HAP-1 (cell line): ENCODE measurements around the gene DISC1.

Source experiments
- DNase-seq, 2 experiments: peaks; one replicate each; pipeline ENCODE4 v3.0.0-alpha.2; 2016 to 2020; ENCODE audit warnings: low spot score in 2 of 2
- H3K27me3 ChIP-seq: fragments of 250-450 bp; sonication (Bioruptor Pico); 2 replicates; pipeline ENCODE4 v1.5.1; 2020; ENCODE audit warnings: low read depth, mild to moderate bottlenecking, moderate library complexity
- H3K36me3 ChIP-seq: fragments of 250-450 bp; sonication (Bioruptor Pico); replicated peaks from 2 replicates; pipeline ENCODE4 v1.5.1; 2020; ENCODE audit warnings: mild to moderate bottlenecking
- H3K4me1 ChIP-seq: fragments of 250-450 bp; sonication (Bioruptor Pico); 2 replicates; pipeline ENCODE4 v1.5.1; 2020; ENCODE audit warnings: mild to moderate bottlenecking
- H3K4me3 ChIP-seq: fragments of 250-450 bp; sonication (Bioruptor Pico); 2 replicates; pipeline ENCODE4 v1.5.1; 2020; ENCODE audit warnings: mild to moderate bottlenecking, moderate library complexity
- H3K9me3 ChIP-seq: fragments of 250-450 bp; sonication (Bioruptor Pico); 2 replicates; pipeline ENCODE4 v1.5.1; 2020; ENCODE audit warnings: mild to moderate bottlenecking, moderate library complexity
- in situ Hi-C: fragments of 300-500 bp; cut with MboI; formaldehyde crosslinking; loops from 3 replicates; pipeline ENCODE4 v1.14.3; 2020; ENCODE audit warnings: low sequenced_read_pairs, inconsistent platforms, mixed read lengths

Gene DISC1

GRCh38 chr1:232009741-232010140 lies 383.2 kb downstream of the DISC1 start:
- Histone ChIP-seq H3K4me1 (no peaks in the 10 kb centered on the region; the same call in 1 of the 2 replicates), H3K36me3 (no peaks in the 10 kb centered on the region), H3K9me3 (no peaks in the 10 kb centered on the region), H3K4me3 (no peak overlapping the region), H3K27me3 (no peaks in the 10 kb centered on the region)
- in situ Hi-C loops: no loop called here
- no peak for DNase-seq

- H3K36me3 ChIP-seq: no peaks in the 10 kb centered on the region
- H3K27me3 ChIP-seq: no peaks in the 10 kb centered on the region
- H3K4me3 ChIP-seq: no peak overlapping the region
- H3K9me3 ChIP-seq: no peaks in the 10 kb centered on the region
- no peaks in the 10 kb centered on the region for H3K4me1 ChIP-seq
- in situ Hi-C loops: no loop called here
- no peak for DNase-seq
Observed at GRCh38 chr1:232011961-232012360, 385.4 kb downstream of the DISC1 start.

GRCh38 chr1:232012773-232013386 lies 386.3 kb downstream of the DISC1 start:
- Histone ChIP-seq H3K4me1 (no peaks in the 10 kb centered on the region), H3K36me3 (no peaks in the 10 kb centered on the region), H3K27me3 (no peaks in the 10 kb centered on the region), H3K9me3 (no peaks in the 10 kb centered on the region), H3K4me3 (no peak overlapping the region)
- in situ Hi-C loops: no loop called here
- no peak for DNase-seq

- H3K4me3 ChIP-seq: no peak overlapping the region
- in situ Hi-C loops: no loop called here
- H3K36me3 ChIP-seq: no peaks in the 10 kb centered on the region
- no peaks in the 10 kb centered on the region for H3K4me1 ChIP-seq
- DNase-seq: no peak
- no peaks in the 10 kb centered on the region for H3K27me3 ChIP-seq
- no peaks in the 10 kb centered on the region for H3K9me3 ChIP-seq
Observed at GRCh38 chr1:232014941-232015340, 388.4 kb downstream of the DISC1 start.

- DNase-seq: no peak
- no peaks in the 10 kb centered on the region for H3K4me1 ChIP-seq
- no peaks in the 10 kb centered on the region for H3K36me3 ChIP-seq
- no peaks in the 10 kb centered on the region for H3K27me3 ChIP-seq
- in situ Hi-C loops: no loop called here
- no peaks in the 10 kb centered on the region for H3K9me3 ChIP-seq
- no peak overlapping the region for H3K4me3 ChIP-seq
Observed at GRCh38 chr1:232016616-232017015, 390.0 kb downstream of the DISC1 start.

- Histone ChIP-seq H3K4me1 (no peaks in the 10 kb centered on the region), H3K9me3 (no peaks in the 10 kb centered on the region)
Observed at GRCh38 chr1:232017057-232017456, 390.5 kb downstream of the DISC1 start.

GRCh38 chr1:232017759-232018158 lies 391.2 kb downstream of the DISC1 start:
- Histone ChIP-seq H3K9me3 (no peaks in the 10 kb centered on the region), H3K4me1 (no peaks in the 10 kb centered on the region), H3K27me3 (no peaks in the 10 kb centered on the region), H3K36me3 (no peaks in the 10 kb centered on the region), H3K4me3 (no peak overlapping the region)
- no peak for DNase-seq
- in situ Hi-C loops: no loop called here

More at GRCh38 chr1:232017057-232017456, 390.5 kb downstream of the DISC1 start:
- DNase-seq: no peak
- no peaks in the 10 kb centered on the region for H3K27me3 ChIP-seq
- in situ Hi-C loops: no loop called here
- H3K4me3 ChIP-seq: no peak overlapping the region
- H3K36me3 ChIP-seq: no peaks in the 10 kb centered on the region

GRCh38 chr1:232018231-232019025 lies 391.8 kb downstream of the DISC1 start:
- H3K36me3 ChIP-seq: no peaks in the 10 kb centered on the region
- H3K4me1 ChIP-seq: no peaks in the 10 kb centered on the region
- no peak for DNase-seq
- no peaks in the 10 kb centered on the region for H3K9me3 ChIP-seq
- in situ Hi-C loops: no loop called here
- no peak overlapping the region for H3K4me3 ChIP-seq
- no peaks in the 10 kb centered on the region for H3K27me3 ChIP-seq

- no peaks in the 10 kb centered on the region for H3K9me3 ChIP-seq
- in situ Hi-C loops: no loop called here
Observed at GRCh38 chr1:232019026-232019340, 392.4 kb downstream of the DISC1 start.

GRCh38 chr1:232020352-232020751 lies 393.8 kb downstream of the DISC1 start:
- Histone ChIP-seq H3K27me3 (no peaks in the 10 kb centered on the region), H3K9me3 (no peaks in the 10 kb centered on the region), H3K4me1 (no peaks in the 10 kb centered on the region), H3K36me3 (no peaks in the 10 kb centered on the region), H3K4me3 (no peak overlapping the region)
- no peak for DNase-seq
- in situ Hi-C loops: no loop called here

More at GRCh38 chr1:232019026-232019340, 392.4 kb downstream of the DISC1 start:
- no peak for DNase-seq
- Histone ChIP-seq H3K27me3 (no peaks in the 10 kb centered on the region), H3K36me3 (no peaks in the 10 kb centered on the region), H3K4me1 (no peaks in the 10 kb centered on the region), H3K4me3 (no peak overlapping the region)

- no peaks in the 10 kb centered on the region for H3K9me3 ChIP-seq
- H3K36me3 ChIP-seq: no peaks in the 10 kb centered on the region
- no peak overlapping the region for H3K4me3 ChIP-seq
- H3K4me1 ChIP-seq: no peaks in the 10 kb centered on the region
- in situ Hi-C loops: no loop called here
- DNase-seq: no peak
- no peaks in the 10 kb centered on the region for H3K27me3 ChIP-seq
Observed at GRCh38 chr1:232029315-232029714, 402.7 kb downstream of the DISC1 start.

- in situ Hi-C loops: no loop called here
Observed at GRCh38 chr1:232031156-232031555, 404.6 kb downstream of the DISC1 start.

GRCh38 chr1:232033285-232033684 lies 406.7 kb downstream of the DISC1 start:
- Histone ChIP-seq H3K4me3 (no peak overlapping the region), H3K9me3 (no peaks in the 10 kb centered on the region), H3K36me3 (no peaks in the 10 kb centered on the region), H3K27me3 (no peaks in the 10 kb centered on the region), H3K4me1 (no peaks in the 10 kb centered on the region)
- in situ Hi-C loops: no loop called here
- no peak for DNase-seq

More at GRCh38 chr1:232031156-232031555, 404.6 kb downstream of the DISC1 start:
- Histone ChIP-seq H3K4me1 (no peaks in the 10 kb centered on the region), H3K36me3 (no peaks in the 10 kb centered on the region), H3K27me3 (no peaks in the 10 kb centered on the region), H3K9me3 (no peaks in the 10 kb centered on the region), H3K4me3 (no peak overlapping the region)
- no peak for DNase-seq

- H3K36me3 ChIP-seq: no peaks in the 10 kb centered on the region
Observed at GRCh38 chr1:232034556-232034955, 408.0 kb downstream of the DISC1 start.

More at GRCh38 chr1:232034556-232034955, 408.0 kb downstream of the DISC1 start:
- Histone ChIP-seq H3K4me3 (no peak overlapping the region), H3K27me3 (no peaks in the 10 kb centered on the region), H3K9me3 (no peaks in the 10 kb centered on the region), H3K4me1 (no peaks in the 10 kb centered on the region)
- DNase-seq: no peak
- in situ Hi-C loops: no loop called here
